Body of pancreas (tissue), 4 donors: ENCODE data around the gene GPR137. TPM values are rescaled to one million over a fixed set of nuclear protein-coding genes. Genes with fewer than 3 reads are reported as not detected.
A peak's percentile ranks its signal among the peaks of the same experiment; 100 is the strongest.

Source experiments
- ATAC-seq: fragments of 150-250 bp; one replicate; pipeline ENCODE4 v1.9.1; 2016
- DNase-seq, 4 donors: peaks; one replicate each; pipeline ENCODE4 v3.0.0-alpha.2; 2019
- H3K27ac ChIP-seq, 4 donors: fragments of 200-600 bp; sonication (generic); 1 replicate in 3 of 4; 2 replicates in 1 of 4; pipeline versions ENCODE4 v1.5.1 to v1.6.1; 2016 to 2019; ENCODE audit warnings: mild to moderate bottlenecking in 1 of 4, mixed read lengths in 1 of 4, moderate library complexity in 1 of 4
- H3K27me3 ChIP-seq, 2 donors: fragments of 200-600 bp; sonication (generic); one replicate each; pipeline ENCODE4 v1.6.0; 2016; ENCODE audit warnings: mild to moderate bottlenecking in 1 of 2
- H3K36me3 ChIP-seq, 2 donors: fragments of 200-600 bp; sonication (generic); replicated peaks in 1 of 2; 2 replicates each; pipeline ENCODE4 v1.5.1; 2016; ENCODE audit warnings: low read depth in 2 of 2; ENCODE audit not compliant: insufficient read depth in 1 of 2
- H3K4me1 ChIP-seq: fragments of 200-600 bp; sonication (generic); one replicate; pipeline ENCODE4 v1.6.0; 2016
- H3K4me3 ChIP-seq, 2 donors: fragments of 200-600 bp; sonication (generic); 1 replicate in 1 of 2; 2 replicates in 1 of 2; pipeline ENCODE4 v1.5.1; 2016 to 2019
- H3K9me3 ChIP-seq, 3 donors: fragments of 200-600 bp; sonication (generic); 1 replicate in 2 of 3; 2 replicates in 1 of 3; pipeline ENCODE4 v1.5.1; 2016
- POLR2A ChIP-seq, 3 donors: fragments of 450-650 bp; IDR thresholded peaks; one replicate each; pipeline ENCODE4 v1.6.1; 2016; ENCODE audit warnings: antibody characterized with exemption in 3 of 3, mild to moderate bottlenecking in 2 of 3
- WGBS, 2 donors: methylation state at CpG; one replicate each; pipeline ENCODE4 v1.1.5; 2017; 5-methylcytosine and 5-hydroxymethylcytosine counted together
- intact Hi-C: fragments of 100-400 bp; cut with DNase I; formaldehyde crosslinking; loops from one replicate; pipeline ENCODE4 v1.15.1; 2023
- total RNA-seq, 2 donors: library from RNA; depleted of rRNA; stranded (reverse); fragments of >200 nt; gene quantifications; one replicate each; pipeline ENCODE4 v1.1.0, GENCODE V29; 2016
- TF ChIP-seq, protein P1 (sequence below), 7 experiments: fragments of 450-650 bp in 4 of 7; fragments of 200-600 bp in 3 of 7; sonication (generic) in 3 of 7; IDR thresholded peaks; one replicate each; pipeline ENCODE4 v1.5.1; 2016 to 2019; ENCODE audit warnings: antibody characterized with exemption in 7 of 7

Gene GPR137
- total RNA-seq, 2 donors from 2014 or later = 4.4 to 19.4 TPM

DNA sequence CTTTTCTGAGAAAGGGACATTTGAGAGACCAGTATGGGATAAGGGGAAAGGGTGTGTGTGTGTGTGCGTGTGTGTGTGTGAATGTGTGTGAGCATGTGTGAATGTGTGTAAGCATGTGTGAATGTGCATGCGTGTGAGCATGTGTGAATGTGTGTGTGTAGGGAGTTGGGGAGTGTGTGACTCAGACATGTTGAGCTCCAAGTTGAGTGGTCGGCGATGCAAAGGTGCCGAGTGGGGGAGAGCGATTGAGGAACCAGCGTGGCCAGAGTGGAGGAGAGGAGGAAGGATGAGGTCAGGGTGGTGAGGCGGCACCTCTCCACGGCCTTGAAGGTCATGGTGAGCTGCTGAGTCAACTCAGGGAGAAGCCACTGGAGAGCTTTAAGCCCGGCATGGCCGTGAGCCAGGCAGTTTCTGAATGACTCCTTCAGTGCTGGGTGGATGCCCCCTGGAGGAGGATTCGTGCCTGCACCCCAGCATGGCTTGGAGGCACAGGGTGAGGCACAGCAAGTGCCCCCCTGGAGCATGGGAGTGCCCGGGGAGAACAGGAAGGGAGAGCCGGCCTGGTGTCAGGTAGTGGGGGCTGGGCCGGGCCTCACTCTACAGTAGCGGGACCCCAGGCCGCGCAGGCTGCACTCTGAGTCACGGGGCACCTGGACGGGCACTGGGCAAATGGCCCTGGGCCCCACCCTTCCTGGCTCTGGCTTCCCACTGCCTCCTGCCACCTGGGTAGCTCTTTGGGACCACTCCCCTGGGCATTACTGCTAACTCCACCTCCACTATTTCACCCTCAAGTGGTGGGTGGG lies 46.1 kb downstream of the GPR137 start:
- intact Hi-C loops = no loop called here
- DNase-seq (peak; percentile 79 to 93 (median 92)), ATAC-seq (peak; percentile 76)
- H3K9me3 ChIP-seq = no peaks in the 10 kb centered on the region
- H3K4me1 ChIP-seq = peaks cover 29% of the 10 kb centered on the region
- no peaks in the 10 kb centered on the region for H3K27me3 ChIP-seq
- no peak overlapping the region for H3K4me3 ChIP-seq
- WGBS, 2 donors = 22 to 26% methylated on average over 17 to 19 of the region's 20 CpGs
- H3K27ac ChIP-seq = peak overlapping the region; percentile 11 to 71 (median 42)
- TF ChIP-seq POLR2A (IDR thresholded peaks at IDR 0.05) = no peak
- TF ChIP-seq, protein P1, sequence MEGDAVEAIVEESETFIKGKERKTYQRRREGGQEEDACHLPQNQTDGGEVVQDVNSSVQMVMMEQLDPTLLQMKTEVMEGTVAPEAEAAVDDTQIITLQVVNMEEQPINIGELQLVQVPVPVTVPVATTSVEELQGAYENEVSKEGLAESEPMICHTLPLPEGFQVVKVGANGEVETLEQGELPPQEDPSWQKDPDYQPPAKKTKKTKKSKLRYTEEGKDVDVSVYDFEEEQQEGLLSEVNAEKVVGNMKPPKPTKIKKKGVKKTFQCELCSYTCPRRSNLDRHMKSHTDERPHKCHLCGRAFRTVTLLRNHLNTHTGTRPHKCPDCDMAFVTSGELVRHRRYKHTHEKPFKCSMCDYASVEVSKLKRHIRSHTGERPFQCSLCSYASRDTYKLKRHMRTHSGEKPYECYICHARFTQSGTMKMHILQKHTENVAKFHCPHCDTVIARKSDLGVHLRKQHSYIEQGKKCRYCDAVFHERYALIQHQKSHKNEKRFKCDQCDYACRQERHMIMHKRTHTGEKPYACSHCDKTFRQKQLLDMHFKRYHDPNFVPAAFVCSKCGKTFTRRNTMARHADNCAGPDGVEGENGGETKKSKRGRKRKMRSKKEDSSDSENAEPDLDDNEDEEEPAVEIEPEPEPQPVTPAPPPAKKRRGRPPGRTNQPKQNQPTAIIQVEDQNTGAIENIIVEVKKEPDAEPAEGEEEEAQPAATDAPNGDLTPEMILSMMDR (IDR thresholded peaks at IDR 0.05) = peak in 6 of 7 experiments; percentile 19 to 64 (median 58)
- H3K36me3 ChIP-seq = no peaks in the 10 kb centered on the region

DNA sequence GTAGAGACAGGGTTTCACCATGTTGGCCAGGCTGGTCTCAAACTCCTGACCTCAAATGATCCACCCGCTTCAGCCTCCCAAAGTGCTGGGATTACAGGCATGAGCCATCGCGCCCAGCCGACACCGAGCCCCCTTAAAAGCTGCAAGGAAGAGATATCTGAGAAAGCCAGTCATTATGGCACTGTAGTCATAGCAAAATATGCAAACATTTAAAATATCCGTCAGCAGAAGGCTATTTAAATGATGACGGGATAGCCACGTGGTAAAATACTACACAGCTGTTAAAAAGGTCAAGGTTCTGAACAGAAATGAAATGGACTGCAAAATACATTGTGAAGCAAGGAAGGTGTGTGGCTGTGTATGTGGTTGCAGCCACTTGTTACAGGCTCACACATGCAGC lies 47.9 kb downstream of the GPR137 start:
- Histone ChIP-seq H3K9me3 (no peaks in the 10 kb centered on the region), H3K36me3 (no peaks in the 10 kb centered on the region), H3K27me3 (no peaks in the 10 kb centered on the region), H3K27ac (no peak overlapping the region), H3K4me3 (no peak overlapping the region), H3K4me1 (peaks cover 29% of the 10 kb centered on the region)
- no peak for ATAC-seq
- no peak for TF ChIP-seq POLR2A (IDR thresholded peaks at IDR 0.05)
- TF ChIP-seq, protein P1 (IDR thresholded peaks at IDR 0.05) = no peak
- WGBS, 2 donors = 90 to 92% methylated on average over 8 of the region's 8 CpGs
- intact Hi-C loops = no loop called here
- no peak for DNase-seq

DNA sequence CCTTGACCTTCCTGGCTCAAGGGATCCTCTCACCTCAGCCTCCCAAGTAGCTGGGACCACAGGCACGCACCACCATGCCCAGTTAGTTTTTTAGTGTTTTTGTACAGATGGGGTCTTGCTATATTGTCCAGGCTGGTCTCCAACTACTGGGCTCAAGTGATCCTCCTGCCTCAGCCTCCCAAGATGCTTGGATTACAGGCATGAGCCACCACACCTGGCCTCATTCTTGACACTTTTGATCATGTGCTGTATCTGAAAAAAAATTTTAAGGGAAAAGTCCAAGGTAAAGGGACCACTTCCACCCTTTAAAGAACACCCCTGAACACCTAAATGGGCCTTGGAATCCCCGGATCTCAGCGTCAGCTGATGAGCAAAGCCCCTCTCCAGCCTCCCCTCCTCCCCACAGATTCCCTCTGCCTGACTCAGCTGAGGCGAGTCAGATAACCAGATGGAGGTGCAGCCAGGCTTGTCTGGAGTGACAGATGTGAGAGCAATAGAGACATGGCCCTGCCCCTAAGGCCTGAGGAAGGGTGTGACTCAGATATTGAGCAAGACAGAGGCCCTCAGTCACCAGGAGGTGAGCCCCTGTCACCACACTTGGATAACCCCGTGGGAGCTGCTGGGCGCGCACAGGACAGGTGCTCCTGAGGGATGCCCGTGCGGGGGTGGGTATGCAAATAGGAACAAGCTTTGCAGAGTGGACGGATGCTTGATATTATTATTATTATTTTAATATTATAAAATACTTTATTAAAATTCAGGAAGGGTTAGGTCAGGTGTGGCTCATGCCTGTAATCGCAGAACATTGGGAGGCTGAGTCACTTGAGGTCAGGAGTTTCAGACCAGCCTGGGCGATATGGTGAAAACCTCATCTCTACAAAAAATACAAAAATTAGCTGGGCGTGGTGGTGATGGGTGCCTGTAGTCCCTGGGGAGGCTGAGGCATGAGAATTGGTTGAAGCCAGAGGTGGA lies 49.4 kb downstream of the GPR137 start:
- H3K27ac ChIP-seq = peak overlapping the region in 3 of 4 donors; percentile 28 to 61 (median 46)
- H3K4me1 ChIP-seq = peaks cover 15% of the 10 kb centered on the region
- 43 to 47% methylated on average over 12 to 13 of the region's 13 CpGs for WGBS, 2 donors
- no peaks in the 10 kb centered on the region for H3K9me3 ChIP-seq
- ATAC-seq (peak; percentile 78), DNase-seq (peak; percentile 47 to 82 (median 74))
- no peak overlapping the region for H3K4me3 ChIP-seq
- H3K27me3 ChIP-seq = no peaks in the 10 kb centered on the region
- H3K36me3 ChIP-seq = no peaks in the 10 kb centered on the region
- TF ChIP-seq, protein P1 (IDR thresholded peaks at IDR 0.05) = peak in 1 of 7 experiments; percentile 3
- TF ChIP-seq POLR2A (IDR thresholded peaks at IDR 0.05) = no peak
- intact Hi-C loops = no loop called here

DNA sequence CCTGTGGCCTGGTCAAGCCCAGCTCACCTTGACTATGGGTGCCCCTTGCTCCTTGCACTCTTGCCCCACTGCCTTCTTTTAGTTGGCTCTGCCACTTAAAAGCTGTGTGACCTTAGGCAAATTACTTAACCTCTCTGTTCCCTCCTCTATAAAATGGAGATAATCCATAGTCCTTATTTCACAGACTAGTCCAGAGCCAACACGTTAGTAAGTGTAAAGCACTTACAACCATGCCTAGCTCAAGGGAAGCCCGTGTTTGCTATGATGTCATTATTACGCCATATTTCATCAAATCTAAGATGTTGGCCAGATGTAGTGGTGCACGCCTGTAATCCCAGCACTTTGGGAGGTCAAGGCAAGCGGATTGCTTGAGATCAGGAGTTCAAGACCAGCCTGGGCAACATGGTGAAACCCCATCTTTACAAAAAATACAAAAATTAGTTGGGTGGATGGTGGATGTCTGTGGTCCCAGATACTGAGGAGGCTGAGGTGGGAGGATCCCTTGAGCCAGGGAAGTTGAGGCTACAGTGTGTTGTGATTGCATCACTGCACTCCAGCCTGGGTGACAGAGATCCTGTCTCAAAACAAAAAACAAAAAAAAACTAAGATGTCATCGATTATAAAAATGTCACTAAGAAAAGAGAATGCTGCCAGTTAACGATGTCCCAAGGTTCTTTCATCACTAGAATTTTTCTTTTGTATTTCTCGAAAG lies 52.0 kb downstream of the GPR137 start:
- WGBS, 2 donors = 69 to 72% methylated on average over 8 of the region's 8 CpGs
- TF ChIP-seq, protein P1 (IDR thresholded peaks at IDR 0.05) = no peak
- no peak for TF ChIP-seq POLR2A (IDR thresholded peaks at IDR 0.05)
- intact Hi-C loops = no loop called here
- no peaks in the 10 kb centered on the region for H3K36me3 ChIP-seq
- no peaks in the 10 kb centered on the region for H3K9me3 ChIP-seq
- H3K27ac ChIP-seq = no peak overlapping the region
- DNase-seq (no peak), ATAC-seq (no peak)
- peaks cover 7% of the 10 kb centered on the region for H3K4me1 ChIP-seq
- no peak overlapping the region for H3K4me3 ChIP-seq
- no peaks in the 10 kb centered on the region for H3K27me3 ChIP-seq
